IMR-90 (cell line): ENCODE results near the gene IL1R2. TPM values are rescaled to one million over a fixed set of nuclear protein-coding genes. Genes with fewer than 3 reads are reported as not detected.
"Not testable (repeated sequence)": the region's sequence is repeated elsewhere in the genome, so short reads cannot be mapped to it uniquely, and the experiment has no call there.

Experiments used
- ATAC-seq: fragments of 200-7000 bp; cut with Tn5 transposase; 2 replicates; pipeline ENCODE4 v1.9.1; 2020; ENCODE audit warnings: low read depth, mild to moderate bottlenecking, moderate library complexity
- BruUV-seq: library from RNA; stranded (reverse); fragments of 400-500 nt; replicated peaks from 2 replicates; lab custom pipeline; 2021; lab: Mats Ljungman, UMichigan
- CTCF ChIA-PET: fragments of 300-600 bp; formaldehyde crosslinking; extraction: SDS; loops from one replicate; lab custom pipeline; 2021; ENCODE audit warnings: antibody characterized with exemption; lab: Yijun Ruan, JAX
- POLR2A ChIA-PET: fragments of 300-600 bp; sonication (Branson Sonifier 250); formaldehyde crosslinking; loops from one replicate; lab custom pipeline; 2022; ENCODE audit warnings: antibody characterized with exemption; ENCODE audit not compliant: unreplicated experiment; lab: Charles Lee
- DNase-seq: peaks from one replicate; pipeline ENCODE4 v3.0.0; 2013
- H2AFZ ChIP-seq: replicated peaks from 2 replicates; pipeline ENCODE3; 2013; ENCODE audit warnings: low read length, mild to moderate bottlenecking; ENCODE audit not compliant: poor library complexity
- H2AK5ac ChIP-seq: 2 replicates; pipeline ENCODE4 v1.6.1; 2013; ENCODE audit warnings: low read depth, low read length, inconsistent platforms
- H2AK9ac ChIP-seq: replicated peaks from 2 replicates; pipeline ENCODE3; 2013; ENCODE audit warnings: mild to moderate bottlenecking, low read depth, low read length, moderate library complexity; ENCODE audit not compliant: poor library complexity
- H2BK120ac ChIP-seq: 2 replicates; pipeline ENCODE4 v1.6.1; 2013; ENCODE audit warnings: low read depth, low read length, inconsistent platforms
- H2BK15ac ChIP-seq: 3 replicates; pipeline ENCODE4 v1.6.1; 2013; ENCODE audit warnings: low read depth, low read length, inconsistent platforms
- H2BK20ac ChIP-seq: 2 replicates; pipeline ENCODE4 v1.6.1; 2013; ENCODE audit warnings: low read depth, mild to moderate bottlenecking, inconsistent platforms, low read length, moderate library complexity
- H2BK5ac ChIP-seq: 2 replicates; pipeline ENCODE4 v1.6.1; 2013; ENCODE audit warnings: mild to moderate bottlenecking, low read depth, low read length, inconsistent platforms; ENCODE audit not compliant: poor library complexity, severe bottlenecking
- H3K14ac ChIP-seq: replicated peaks from 2 replicates; pipeline ENCODE4 v1.6.1; 2013; ENCODE audit warnings: low read depth, low read length, inconsistent platforms
- H3K18ac ChIP-seq: 2 replicates; pipeline ENCODE4 v1.6.1; 2013; ENCODE audit warnings: low read depth, low read length, control low read depth
- H3K23ac ChIP-seq: 2 replicates; pipeline ENCODE4 v1.6.1; 2013; ENCODE audit warnings: low read depth, low read length, inconsistent platforms
- H3K27ac ChIP-seq: 2 replicates; pipeline ENCODE4 v1.5.1; 2013; ENCODE audit warnings: mild to moderate bottlenecking, control low read depth, low read length; ENCODE audit not compliant: insufficient read depth
- H3K27me3 ChIP-seq: 2 replicates; pipeline ENCODE4 v1.6.1; 2013; ENCODE audit warnings: low read length; ENCODE audit not compliant: control insufficient read depth, insufficient read depth
- H3K36me3 ChIP-seq: 2 replicates; pipeline ENCODE4 v1.6.1; 2013; ENCODE audit warnings: low read length, mixed read lengths; ENCODE audit not compliant: control insufficient read depth, insufficient read depth
- H3K4ac ChIP-seq: 2 replicates; pipeline ENCODE4 v1.6.1; 2013; ENCODE audit warnings: low read depth, low read length, inconsistent platforms
- H3K4me1 ChIP-seq: 2 replicates; pipeline ENCODE4 v1.6.1; 2013; ENCODE audit warnings: low read length, mixed read lengths; ENCODE audit not compliant: control insufficient read depth, insufficient read depth
- H3K4me2 ChIP-seq: 2 replicates; pipeline ENCODE4 v1.6.1; 2013; ENCODE audit warnings: low read depth, mild to moderate bottlenecking, control low read depth, low read length, moderate library complexity
- H3K4me3 ChIP-seq: 2 replicates; pipeline ENCODE4 v1.5.1; 2013; ENCODE audit warnings: low read depth, mild to moderate bottlenecking, control low read depth, low read length, moderate library complexity; ENCODE audit not compliant: insufficient read depth
- H3K56ac ChIP-seq: 2 replicates; pipeline ENCODE4 v1.6.1; 2013; ENCODE audit warnings: low read length, inconsistent platforms; ENCODE audit not compliant: insufficient read depth; ENCODE audit errors: extremely low read depth
- H3K79me1 ChIP-seq, 2 experiments: 2 replicates each; pipeline ENCODE4 v1.6.1; 2013; ENCODE audit warnings: low read length in 2 of 2, inconsistent platforms in 1 of 2, low read depth in 1 of 2
- H3K9ac ChIP-seq: 2 replicates; pipeline ENCODE4 v1.6.1; 2013; ENCODE audit warnings: low read depth, low read length, control low read depth
- H3K9me1 ChIP-seq: 2 replicates; pipeline ENCODE4 v1.6.1; 2013; ENCODE audit warnings: low read length, inconsistent platforms; ENCODE audit not compliant: insufficient read depth
- H3K9me3 ChIP-seq: 2 replicates; pipeline ENCODE4 v1.6.1; 2013; ENCODE audit warnings: low read length; ENCODE audit not compliant: control insufficient read depth, insufficient read depth
- H4K20me1 ChIP-seq: 2 replicates; pipeline ENCODE4 v1.6.1; 2013; ENCODE audit warnings: low read length, inconsistent platforms; ENCODE audit not compliant: insufficient read depth
- H4K5ac ChIP-seq: 2 replicates; pipeline ENCODE4 v1.6.1; 2013; ENCODE audit warnings: mild to moderate bottlenecking, low read depth, low read length, control low read depth
- H4K8ac ChIP-seq, 2 experiments: 2 replicates each; pipeline ENCODE4 v1.6.1; 2013; ENCODE audit warnings: low read depth in 2 of 2, low read length in 2 of 2, control low read depth in 1 of 2, inconsistent platforms in 1 of 2
- H4K91ac ChIP-seq: 2 replicates; pipeline ENCODE4 v1.6.1; 2013; ENCODE audit warnings: low read depth, low read length, inconsistent platforms; ENCODE audit not compliant: insufficient read depth
- WGBS, 2 experiments: methylation state at CpG; one replicate each; pipeline versions ENCODE4 v1.1.5 to v1.1.7; 2013; ENCODE audit warnings: missing lambda C conversion rate in 2 of 2; ENCODE audit not compliant: insufficient read length in 1 of 2; ENCODE audit errors: extremely low coverage in 2 of 2; 5-methylcytosine and 5-hydroxymethylcytosine counted together
- dilution Hi-C: fragments of 300-500 bp; cut with HindIII; formaldehyde crosslinking; loops from one replicate; pipeline ENCODE4 v1.14.3; 2018; ENCODE audit warnings: low sequenced_read_pairs; ENCODE audit not compliant: unreplicated experiment
- in situ Hi-C: fragments of 300-500 bp; cut with MboI; formaldehyde crosslinking; loops from 3 replicates; pipeline ENCODE4 v1.14.3; 2019; ENCODE audit warnings: low sequenced_read_pairs, inconsistent platforms, mixed read lengths
- intact Hi-C: fragments of 100-400 bp; cut with micrococcal nuclease; formaldehyde crosslinking; loops from 2 replicates; pipeline ENCODE4 v1.10.0; 2022
- polyA plus RNA-seq, 3 experiments: library from polyadenylated mRNA; depleted of rRNA; stranded (reverse); fragments of >200 nt; gene quantifications; 2 replicates each; pipeline ENCODE4 v1.2.3, GENCODE V29; 2012; ENCODE audit warnings: low replicate concordance in 1 of 3
- total RNA-seq: library from RNA; depleted of rRNA; stranded (reverse); fragments of >200 nt; gene quantifications from 2 replicates; pipeline ENCODE4 v1.2.3, GENCODE V29; 2012

IL1R2 gene
- total and polyA plus RNA-seq, 2 of the 4 experiments (the other 2 are of a cell fraction) = not detected

DNA sequence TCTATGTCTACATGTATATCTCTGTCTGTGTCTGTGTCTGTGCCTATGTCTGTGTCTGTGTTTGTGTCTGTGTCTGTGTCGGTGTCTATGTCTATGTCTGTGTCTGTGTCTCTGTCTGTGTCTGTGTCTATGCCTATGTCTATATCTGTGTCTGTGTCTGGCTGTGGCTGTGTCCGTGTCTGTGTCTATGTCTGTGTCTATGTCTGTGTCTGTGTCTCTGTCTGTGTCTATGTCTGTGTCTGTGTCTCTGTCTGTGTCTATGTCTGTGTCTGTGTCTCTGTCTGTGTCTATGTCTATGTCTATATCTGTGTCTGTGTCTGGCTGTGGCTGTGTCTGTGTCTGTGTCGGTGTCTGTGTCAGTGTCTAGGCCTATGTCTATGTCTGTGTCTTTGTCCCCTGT, 11.1 kb downstream of the IL1R2 start:
- intact Hi-C loops, H3K56ac ChIP-seq, H3K27ac ChIP-seq, POLR2A ChIA-PET, H3K9ac ChIP-seq, H2AK5ac ChIP-seq, H3K18ac ChIP-seq, H4K20me1 ChIP-seq, H3K4me1 ChIP-seq, H3K79me1 ChIP-seq, ATAC-seq, DNase-seq, H3K4ac ChIP-seq, H2BK120ac ChIP-seq, H3K9me3 ChIP-seq, H2AFZ ChIP-seq, H3K4me3 ChIP-seq, H2BK15ac ChIP-seq, H3K14ac ChIP-seq, in situ Hi-C loops, H3K36me3 ChIP-seq, H2BK5ac ChIP-seq, BruUV-seq, H3K4me2 ChIP-seq, H3K9me1 ChIP-seq, H2BK20ac ChIP-seq, H2AK9ac ChIP-seq, H4K5ac ChIP-seq, H4K91ac ChIP-seq, H4K8ac ChIP-seq, H3K23ac ChIP-seq, CTCF ChIA-PET: not testable (repeated sequence)
- H3K27me3 ChIP-seq = peaks cover 14% of the 10 kb centered on the region
- WGBS, 2 experiments = 100% methylated on average over 1 of the region's 3 CpGs; no CpG with 5 or more reads in 1 of the 2 experiments
- dilution Hi-C loops = loop anchor here (25.0 kb wide), 1 partner anchor 159 kb away; no protein-coding TSS in a partner anchor
